MCF 10A (cell line): ENCODE data around the gene GHRL. TPM values are rescaled to one million over a fixed set of nuclear protein-coding genes. Genes with fewer than 3 reads are reported as not detected.
"Not testable (repeated sequence)": the region's sequence is repeated elsewhere in the genome, so short reads cannot be mapped to it uniquely, and the experiment has no call there.

ENCODE experiments used
- BruUV-seq: library from RNA; stranded (reverse); fragments of 400-500 nt; replicated peaks from 2 replicates; lab custom pipeline; 2021; lab: Mats Ljungman, UMichigan
- CTCF ChIA-PET: fragments of 300-600 bp; sonication (Branson Sonifier 250); formaldehyde crosslinking; extraction: SDS; loops from one replicate; lab custom pipeline; 2021; ENCODE audit warnings: antibody characterized with exemption, inconsistent platforms; lab: Yijun Ruan, JAX
- POLR2A ChIA-PET: fragments of 300-600, 350-650 bp; sonication (Branson Sonifier 250); formaldehyde crosslinking; extraction: SDS; loops from one replicate; lab custom pipeline; 2020; ENCODE audit warnings: antibody characterized with exemption, inconsistent platforms; lab: Yijun Ruan, JAX
- DNase-seq: peaks from one replicate; pipeline ENCODE4 v3.0.0-alpha.2; 2018; ENCODE audit not compliant: unreplicated experiment
- H3K27ac Mint-ChIP-seq: one replicate; pipeline ENCODE4 v1.8.0; 2022; ENCODE audit warnings: mild to moderate bottlenecking, low read depth, mixed read lengths; ENCODE audit not compliant: unreplicated experiment
- H3K27me3 Mint-ChIP-seq: one replicate; pipeline ENCODE4 v1.8.0; 2022; ENCODE audit warnings: mixed read lengths; ENCODE audit not compliant: insufficient read depth, unreplicated experiment
- H3K36me3 Mint-ChIP-seq: one replicate; pipeline ENCODE4 v1.8.0; 2022; ENCODE audit warnings: mild to moderate bottlenecking, moderate library complexity, mixed read lengths; ENCODE audit not compliant: insufficient read depth, unreplicated experiment
- H3K4me1 Mint-ChIP-seq: one replicate; pipeline ENCODE4 v1.8.0; 2022; ENCODE audit warnings: mixed read lengths; ENCODE audit not compliant: insufficient read depth, unreplicated experiment
- H3K4me3 Mint-ChIP-seq: one replicate; pipeline ENCODE4 v1.8.0; 2022; ENCODE audit warnings: mild to moderate bottlenecking, moderate library complexity, mixed read lengths; ENCODE audit not compliant: unreplicated experiment
- H3K9me3 Mint-ChIP-seq: one replicate; pipeline ENCODE4 v1.8.0; 2022; ENCODE audit warnings: mixed read lengths; ENCODE audit not compliant: unreplicated experiment
- CTCF ChIP-seq: fragments of 200-600 bp; IDR thresholded peaks from one replicate; pipeline ENCODE4 v1.8.0; 2022; ENCODE audit warnings: antibody characterized with exemption, mild to moderate bottlenecking; ENCODE audit not compliant: unreplicated experiment
- intact Hi-C: fragments of 100-400 bp; cut with micrococcal nuclease; formaldehyde crosslinking; loops from 2 replicates; pipeline ENCODE4 v1.14.1; 2022
- total RNA-seq: library from RNA; stranded (reverse); gene quantifications from 2 replicates; pipeline ENCODE4 v1.2.3, GENCODE V29; 2022

Gene GHRL
- total RNA-seq, 1 experiment from 2014 or later: not detected

- ChIA-PET POLR2A (no interaction called here), CTCF (no interaction called here)
- TF ChIP-seq CTCF: no peak
These were observed 15.6 kb downstream of the GHRL start for GRCh38 chr3:10277115-10277625.

GRCh38 chr3:10274601-10275000 is 18.1 kb downstream of the GHRL start:
- Mint-ChIP-seq H3K27me3 (no peaks in the 10 kb centered on the region), H3K36me3 (peaks cover 62% of the 10 kb centered on the region), H3K4me3 (no peak overlapping the region), H3K9me3 (no peaks in the 10 kb centered on the region), H3K27ac (no peak overlapping the region), H3K4me1 (peaks cover 16% of the 10 kb centered on the region)
- DNase-seq: no peak
- intact Hi-C loops: no loop called here
- BruUV-seq: no TSS peak
- no peak for TF ChIP-seq CTCF
- ChIA-PET CTCF (interaction anchor here (0.8 kb wide), 1 partner anchor 13 kb away, joined by 3 read pairs; no protein-coding TSS in a partner anchor), POLR2A (interaction anchor here (0.5 to 1.2 kb wide), 4 partner anchors 9 to 45 kb away, joined by 3 to 6 read pairs (median 3); no protein-coding TSS in a partner anchor)

More at GRCh38 chr3:10277115-10277625, 15.6 kb downstream of the GHRL start:
- intact Hi-C loops: no loop called here
- no peaks in the 10 kb centered on the region for H3K27me3 Mint-ChIP-seq
- DNase-seq: no peak
- H3K27ac Mint-ChIP-seq: no peak overlapping the region
- BruUV-seq: no TSS peak
- H3K4me3 Mint-ChIP-seq: no peak overlapping the region
- H3K9me3 Mint-ChIP-seq: no peaks in the 10 kb centered on the region
- peaks cover 16% of the 10 kb centered on the region for H3K4me1 Mint-ChIP-seq
- H3K36me3 Mint-ChIP-seq: peaks cover 66% of the 10 kb centered on the region

GRCh38 chr3:10273702-10274305 is 18.9 kb downstream of the GHRL start:
- Mint-ChIP-seq H3K36me3 (peaks cover 67% of the 10 kb centered on the region), H3K4me3 (no peak overlapping the region), H3K9me3 (no peaks in the 10 kb centered on the region), H3K27ac (no peak overlapping the region), H3K4me1 (peaks cover 16% of the 10 kb centered on the region), H3K27me3 (no peaks in the 10 kb centered on the region)
- DNase-seq: no peak
- no TSS peak for BruUV-seq
- no peak for TF ChIP-seq CTCF
- intact Hi-C loops: no loop called here
- CTCF ChIA-PET: interaction anchor here (0.8 to 1.1 kb wide), 2 partner anchors 12 to 13 kb away, joined by 3 read pairs; no protein-coding TSS in a partner anchor
- POLR2A ChIA-PET: interaction anchor here (0.5 to 1.2 kb wide), 3 partner anchors 10 to 46 kb away, joined by 3 read pairs; no protein-coding TSS in a partner anchor

- Mint-ChIP-seq H3K4me1 (peaks cover 16% of the 10 kb centered on the region), H3K4me3 (no peak overlapping the region), H3K36me3 (peaks cover 63% of the 10 kb centered on the region), H3K9me3 (no peaks in the 10 kb centered on the region), H3K27me3 (no peaks in the 10 kb centered on the region), H3K27ac (no peak overlapping the region)
- intact Hi-C loops: no loop called here
- no TSS peak for BruUV-seq
- CTCF ChIA-PET: interaction anchor here (0.6 to 1.1 kb wide), 3 partner anchors 10 to 1562 kb away, joined by 3 to 4 read pairs (median 3); no protein-coding TSS in a partner anchor
- no peak for DNase-seq
- POLR2A ChIA-PET: no interaction called here
- no peak for TF ChIP-seq CTCF
These were observed 19.8 kb downstream of the GHRL start for GRCh38 chr3:10272977-10273376.

GRCh38 chr3:10272476-10272875 is 20.3 kb downstream of the GHRL start:
- H3K27ac Mint-ChIP-seq, intact Hi-C loops, POLR2A ChIA-PET, H3K9me3 Mint-ChIP-seq, H3K4me3 Mint-ChIP-seq, DNase-seq, H3K27me3 Mint-ChIP-seq, BruUV-seq: not testable (repeated sequence)
- Mint-ChIP-seq H3K4me1 (peaks cover 16% of the 10 kb centered on the region), H3K36me3 (peaks cover 67% of the 10 kb centered on the region)
- CTCF ChIA-PET: interaction anchor here (0.6 to 1.1 kb wide), 3 partner anchors 9 to 1561 kb away, joined by 3 to 4 read pairs (median 3); no protein-coding TSS in a partner anchor
